Astrocyte of the spinal cord (primary cell): ENCODE measurements around the gene DEGS1.

Experiments
- DNase-seq: peaks from one replicate; pipeline ENCODE4 v3.0.0; 2011; ENCODE audit warnings: low read depth, low spot score
- H3K4me3 ChIP-seq: 2 replicates; pipeline ENCODE4 v1.5.1; 2011; ENCODE audit warnings: low read depth, mild to moderate bottlenecking, low read length, moderate library complexity
- in situ Hi-C: cut with HindIII; loops from 2 replicates; pipeline ENCODE4 v1.10.0; 2017; ENCODE audit warnings: low sequenced_read_pairs
- TF ChIP-seq, protein P1 (sequence below): IDR thresholded peaks from 2 replicates; pipeline ENCODE4 v1.5.1; 2012; ENCODE audit warnings: low read depth, mild to moderate bottlenecking, low read length, inconsistent platforms

Gene DEGS1

DNA sequence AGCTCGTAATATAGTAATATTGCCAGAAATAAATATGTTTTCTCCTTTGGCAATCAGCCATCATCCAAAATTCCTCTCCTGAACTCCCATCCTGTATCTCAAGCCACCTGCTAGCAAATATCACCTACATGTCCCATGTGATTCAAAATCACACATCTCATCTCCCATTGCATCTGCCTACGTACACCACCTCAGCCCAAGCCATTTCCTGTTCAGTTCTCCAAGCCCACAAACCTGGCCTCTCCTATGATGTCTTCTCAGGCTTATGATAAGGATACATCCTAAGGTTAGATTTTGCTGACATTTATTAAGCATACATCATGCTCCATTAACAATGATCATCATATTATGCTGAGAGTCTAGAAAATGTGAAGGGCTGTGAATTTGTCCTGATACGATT lies 31.9 kb upstream of the DEGS1 start:
- TF ChIP-seq, protein P1, sequence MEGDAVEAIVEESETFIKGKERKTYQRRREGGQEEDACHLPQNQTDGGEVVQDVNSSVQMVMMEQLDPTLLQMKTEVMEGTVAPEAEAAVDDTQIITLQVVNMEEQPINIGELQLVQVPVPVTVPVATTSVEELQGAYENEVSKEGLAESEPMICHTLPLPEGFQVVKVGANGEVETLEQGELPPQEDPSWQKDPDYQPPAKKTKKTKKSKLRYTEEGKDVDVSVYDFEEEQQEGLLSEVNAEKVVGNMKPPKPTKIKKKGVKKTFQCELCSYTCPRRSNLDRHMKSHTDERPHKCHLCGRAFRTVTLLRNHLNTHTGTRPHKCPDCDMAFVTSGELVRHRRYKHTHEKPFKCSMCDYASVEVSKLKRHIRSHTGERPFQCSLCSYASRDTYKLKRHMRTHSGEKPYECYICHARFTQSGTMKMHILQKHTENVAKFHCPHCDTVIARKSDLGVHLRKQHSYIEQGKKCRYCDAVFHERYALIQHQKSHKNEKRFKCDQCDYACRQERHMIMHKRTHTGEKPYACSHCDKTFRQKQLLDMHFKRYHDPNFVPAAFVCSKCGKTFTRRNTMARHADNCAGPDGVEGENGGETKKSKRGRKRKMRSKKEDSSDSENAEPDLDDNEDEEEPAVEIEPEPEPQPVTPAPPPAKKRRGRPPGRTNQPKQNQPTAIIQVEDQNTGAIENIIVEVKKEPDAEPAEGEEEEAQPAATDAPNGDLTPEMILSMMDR: no peak

DNA sequence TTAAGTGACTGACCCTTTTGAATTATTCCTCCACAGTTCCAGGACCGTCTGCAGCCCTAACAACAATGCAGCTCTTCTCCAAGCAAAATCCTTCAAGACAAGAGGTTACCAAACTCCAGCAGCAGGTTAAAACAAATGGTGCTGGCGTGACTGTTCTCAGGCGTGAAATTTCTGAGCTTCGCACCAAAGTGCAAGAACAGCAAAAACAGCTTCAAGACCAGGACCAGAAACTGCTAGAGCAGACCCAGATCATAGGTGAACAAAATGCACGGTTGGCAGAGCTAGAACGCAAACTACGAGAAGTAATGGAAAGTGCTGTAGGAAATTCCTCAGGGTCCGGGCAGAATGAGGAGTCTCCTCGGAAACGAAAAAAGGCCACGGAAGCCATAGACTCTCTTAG lies 25.7 kb upstream of the DEGS1 start:
- no peak for DNase-seq
- no peak overlapping the region for H3K4me3 ChIP-seq
- TF ChIP-seq, protein P1: no peak
- in situ Hi-C loops: no loop called here

More for the DNA sequence above, 31.9 kb upstream of the DEGS1 start:
- no peak for DNase-seq
- in situ Hi-C loops: no loop called here
- H3K4me3 ChIP-seq: no peak overlapping the region

DNA sequence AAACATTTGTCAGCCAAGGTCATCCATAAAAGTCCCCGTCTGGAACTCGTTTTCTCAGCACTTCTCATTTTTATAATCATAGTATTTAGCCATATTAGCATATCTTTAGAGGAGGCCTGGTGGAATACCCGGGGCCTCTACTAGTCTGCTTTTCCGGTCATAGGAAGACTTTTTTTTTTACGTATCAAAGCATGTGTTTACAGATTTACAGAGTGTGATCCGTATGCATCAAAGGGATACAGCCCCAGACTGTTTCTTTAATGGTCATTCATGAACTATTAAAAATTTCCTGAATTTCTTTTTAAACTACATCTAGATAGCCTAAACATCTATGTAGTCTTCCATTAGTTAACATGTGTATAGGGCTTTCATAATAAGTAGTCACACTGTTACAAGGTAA lies 23.5 kb upstream of the DEGS1 start:
- in situ Hi-C loops: no loop called here
- TF ChIP-seq, protein P1: no peak
- no peak for DNase-seq
- no peak overlapping the region for H3K4me3 ChIP-seq

DNA sequence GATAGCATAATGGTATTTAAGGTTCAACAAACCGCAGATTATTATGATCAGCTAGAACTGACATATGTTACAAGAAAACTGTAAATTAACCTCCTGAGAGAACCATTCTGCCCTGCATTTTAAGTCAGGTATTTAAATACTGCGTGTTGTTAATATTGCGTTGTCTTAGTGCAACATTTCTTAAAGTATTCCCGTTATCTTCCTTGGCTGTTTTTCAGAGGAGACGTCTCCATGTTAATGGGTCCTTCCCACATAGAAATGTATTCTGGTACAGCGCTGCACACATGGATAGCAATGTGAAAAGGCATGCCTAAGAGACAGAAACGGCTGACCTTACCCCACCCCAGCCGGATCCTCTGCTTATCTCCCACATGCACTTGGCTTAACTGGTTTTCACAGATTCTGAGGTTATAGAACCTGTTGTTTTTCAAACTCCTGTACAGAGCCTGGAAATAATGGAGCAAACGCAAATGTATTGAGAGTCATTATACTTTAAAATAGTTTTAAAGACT lies 22.8 kb upstream of the DEGS1 start:
- TF ChIP-seq, protein P1: no peak
- DNase-seq: no peak
- no peak overlapping the region for H3K4me3 ChIP-seq
- in situ Hi-C loops: no loop called here

DNA sequence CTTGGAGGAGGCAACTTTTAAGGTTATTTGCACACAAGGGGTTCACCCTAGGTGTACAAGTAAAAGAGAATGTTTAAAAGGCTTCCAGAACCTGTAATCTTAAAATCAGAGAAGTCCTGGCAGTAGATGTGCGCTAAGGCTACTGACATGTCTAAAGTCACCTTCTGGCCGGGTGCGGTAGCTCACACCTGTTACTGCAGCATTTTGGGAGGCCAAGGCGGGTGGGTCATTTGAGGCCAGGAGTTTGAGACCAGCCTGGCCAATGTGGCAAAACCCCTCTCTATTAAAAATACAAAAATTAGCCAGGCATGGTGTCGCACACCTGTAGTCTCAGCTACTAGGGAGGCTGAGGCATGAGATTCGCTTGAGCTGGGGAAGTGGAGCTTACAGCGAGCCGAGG lies 20.3 kb upstream of the DEGS1 start:
- TF ChIP-seq, protein P1: no peak
- in situ Hi-C loops: no loop called here
- no peak for DNase-seq
- H3K4me3 ChIP-seq: no peak overlapping the region

DNA sequence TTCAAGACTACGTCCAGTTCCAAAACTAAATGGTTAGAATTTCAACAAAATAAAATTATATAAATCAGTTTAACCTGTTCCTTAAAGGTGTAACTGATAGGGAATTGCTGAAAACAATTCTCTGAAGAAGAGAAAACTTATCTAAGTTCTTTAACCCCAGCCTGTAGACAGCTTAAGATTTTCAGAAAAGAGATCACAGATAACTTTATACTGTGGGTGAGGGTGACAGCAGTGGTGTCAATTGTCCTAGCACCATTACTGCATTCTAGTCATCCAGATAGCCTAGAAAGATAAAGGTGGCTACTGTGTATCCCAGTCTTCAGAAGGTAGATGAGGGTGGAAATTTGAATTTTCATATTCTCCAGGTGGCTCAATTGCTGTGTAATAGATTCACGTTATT lies 19.7 kb upstream of the DEGS1 start:
- in situ Hi-C loops: no loop called here
- DNase-seq: no peak
- H3K4me3 ChIP-seq: no peak overlapping the region
- TF ChIP-seq, protein P1: no peak

DNA sequence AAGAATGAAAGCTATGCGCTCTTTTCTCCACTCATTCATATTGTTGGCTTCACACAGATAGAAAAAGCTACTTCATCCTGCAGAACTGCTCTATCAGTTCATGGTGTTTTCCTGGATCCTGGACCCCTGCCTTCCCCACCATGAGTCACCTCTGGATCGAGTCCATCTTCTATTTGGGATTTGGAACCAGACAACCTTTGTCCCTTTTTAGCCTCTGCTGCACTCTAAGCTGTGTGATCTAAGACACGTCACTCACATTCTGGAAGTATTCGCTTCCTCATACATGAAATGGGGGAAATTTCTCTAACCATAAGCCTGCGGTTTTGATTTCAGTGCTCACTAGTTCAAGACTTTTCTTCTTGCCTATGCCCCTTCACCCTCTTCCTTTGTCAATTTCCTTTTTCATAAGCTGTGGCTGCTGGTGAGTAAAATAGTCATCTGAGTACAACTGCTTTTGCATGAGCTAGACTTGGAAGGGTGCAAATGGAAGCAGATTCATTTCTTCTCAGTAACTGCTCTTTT lies 14.1 kb upstream of the DEGS1 start:
- peak; percentile 94 for DNase-seq
- TF ChIP-seq, protein P1: no peak
- in situ Hi-C loops: no loop called here
- no peak overlapping the region for H3K4me3 ChIP-seq
